ENCODE results near the gene ZNRF4.

Gene ZNRF4

GRCh38 chr19:5457709-5458108 lies 2.5 kb downstream of the ZNRF4 start:
- no peaks in the 10 kb centered on the region for H3K27me3 ChIP-seq (replicated peaks)
- DNase-seq: no peak
- TF ChIP-seq CTCF (IDR thresholded peaks at IDR 0.05; ENCODE audit: low read depth, low read length, missing control alignments): no peak
- in situ Hi-C loops (cut with HindIII; ENCODE audit: low pct_ligation_motif_present, low sequenced_read_pairs): no loop called here
- H3K4me3 ChIP-seq (ENCODE audit: low read depth, low read length): no peak overlapping the region
- H3K27ac ChIP-seq: no peak overlapping the region
- no peaks in the 10 kb centered on the region for H3K36me3 ChIP-seq (replicated peaks)

GRCh38 chr19:5458420-5458819 lies 3.2 kb downstream of the ZNRF4 start:
- in situ Hi-C loops (cut with HindIII; ENCODE audit: low pct_ligation_motif_present, low sequenced_read_pairs): no loop called here
- Histone ChIP-seq H3K27ac (no peak overlapping the region), H3K27me3 (replicated peaks) (no peaks in the 10 kb centered on the region), H3K36me3 (replicated peaks) (no peaks in the 10 kb centered on the region), H3K4me3 (ENCODE audit: low read depth, low read length) (no peak overlapping the region)
- no peak for DNase-seq
- no peak for TF ChIP-seq CTCF (IDR thresholded peaks at IDR 0.05; ENCODE audit: low read depth, low read length, missing control alignments)

- Histone ChIP-seq H3K36me3 (replicated peaks) (no peaks in the 10 kb centered on the region), H3K4me3 (ENCODE audit: low read depth, low read length) (no peak overlapping the region), H3K27me3 (replicated peaks) (no peaks in the 10 kb centered on the region), H3K27ac (no peak overlapping the region)
- TF ChIP-seq CTCF (IDR thresholded peaks at IDR 0.05; ENCODE audit: low read depth, low read length, missing control alignments): no peak
- in situ Hi-C loops (cut with HindIII; ENCODE audit: low pct_ligation_motif_present, low sequenced_read_pairs): no loop called here
- no peak for DNase-seq
Measured at GRCh38 chr19:5459360-5459759, 4.1 kb downstream of the ZNRF4 start.

GRCh38 chr19:5460748-5461147 lies 5.5 kb downstream of the ZNRF4 start:
- no peak overlapping the region for H3K27ac ChIP-seq
- TF ChIP-seq CTCF (IDR thresholded peaks at IDR 0.05; ENCODE audit: low read depth, low read length, missing control alignments): no peak
- in situ Hi-C loops (cut with HindIII; ENCODE audit: low pct_ligation_motif_present, low sequenced_read_pairs): no loop called here
- H3K27me3 ChIP-seq (replicated peaks): peaks cover 3% of the 10 kb centered on the region
- no peaks in the 10 kb centered on the region for H3K36me3 ChIP-seq (replicated peaks)
- H3K4me3 ChIP-seq (ENCODE audit: low read depth, low read length): no peak overlapping the region
- DNase-seq: no peak

- in situ Hi-C loops (cut with HindIII; ENCODE audit: low pct_ligation_motif_present, low sequenced_read_pairs): no loop called here
- no peak overlapping the region for H3K4me3 ChIP-seq (ENCODE audit: low read depth, low read length)
- no peak overlapping the region for H3K27ac ChIP-seq
- no peak for DNase-seq
- no peak for TF ChIP-seq CTCF (IDR thresholded peaks at IDR 0.05; ENCODE audit: low read depth, low read length, missing control alignments)
- no peaks in the 10 kb centered on the region for H3K36me3 ChIP-seq (replicated peaks)
- H3K27me3 ChIP-seq (replicated peaks): peaks cover 14% of the 10 kb centered on the region
Measured at GRCh38 chr19:5463959-5464358, 8.7 kb downstream of the ZNRF4 start.

- Histone ChIP-seq H3K36me3 (replicated peaks) (no peaks in the 10 kb centered on the region), H3K27me3 (replicated peaks) (peaks cover 14% of the 10 kb centered on the region), H3K4me3 (ENCODE audit: low read depth, low read length) (no peak overlapping the region), H3K27ac (no peak overlapping the region)
- in situ Hi-C loops (cut with HindIII; ENCODE audit: low pct_ligation_motif_present, low sequenced_read_pairs): no loop called here
- DNase-seq: no peak
- no peak for TF ChIP-seq CTCF (IDR thresholded peaks at IDR 0.05; ENCODE audit: low read depth, low read length, missing control alignments)
Measured at GRCh38 chr19:5466072-5466471, 10.9 kb downstream of the ZNRF4 start.
